Peyer's patch (tissue), 4 donors: Measurements from ENCODE around the gene REXO5.

ENCODE experiments used
- CTCF ChIP-seq, 6 experiments: fragments of 450-650 bp in 4 of 6; fragments of 200-600 bp in 2 of 6; sonication (generic) in 1 of 6; IDR thresholded peaks; one replicate each; pipeline ENCODE4 v1.5.1; 2017 to 2019; ENCODE audit warnings: antibody characterized with exemption in 6 of 6, mild to moderate bottlenecking in 3 of 6, moderate library complexity in 1 of 6
- POLR2A ChIP-seq, 2 donors: fragments of 450-650 bp; IDR thresholded peaks; one replicate each; pipeline ENCODE4 v1.5.1; 2017; ENCODE audit warnings: antibody characterized with exemption in 2 of 2, mild to moderate bottlenecking in 2 of 2, moderate library complexity in 2 of 2

- TF ChIP-seq CTCF (IDR thresholded peaks at IDR 0.05) (no peak), POLR2A (IDR thresholded peaks at IDR 0.05) (no peak)
These were observed 5.6 kb downstream of the REXO5 start for GRCh38 chr16:20811889-20812439.
